GM23338 (cell line): ENCODE results near the gene NPEPL1.

Experiments used
- EZH2phosphoT487 ChIP-seq: fragments of 200-600 bp; sonication (generic); IDR thresholded peaks from one replicate; pipeline ENCODE4 v1.8.1; 2018; ENCODE audit warnings: antibody characterized with exemption; ENCODE audit not compliant: unreplicated experiment
- POLR2AphosphoS5 ChIP-seq: IDR thresholded peaks from 2 replicates; pipeline ENCODE4 v1.6.1; 2016; ENCODE audit warnings: antibody characterized with exemption, low read depth
- TF ChIP-seq, protein P1 (sequence below), 2 experiments: fragments of 200-600 bp in 1 of 2; sonication (generic) in 1 of 2; conservative IDR thresholded peaks; 2 replicates each; pipeline versions ENCODE4 v1.5.1 to v1.6.1; 2016 to 2017; ENCODE audit warnings: antibody characterized with exemption in 2 of 2, low read depth in 2 of 2, mild to moderate bottlenecking in 2 of 2, moderate library complexity in 1 of 2
- TF ChIP-seq, protein P2 (sequence below): IDR thresholded peaks from one replicate; pipeline ENCODE4 v1.6.1; 2018; ENCODE audit warnings: antibody characterized with exemption; ENCODE audit not compliant: unreplicated experiment

DNA sequence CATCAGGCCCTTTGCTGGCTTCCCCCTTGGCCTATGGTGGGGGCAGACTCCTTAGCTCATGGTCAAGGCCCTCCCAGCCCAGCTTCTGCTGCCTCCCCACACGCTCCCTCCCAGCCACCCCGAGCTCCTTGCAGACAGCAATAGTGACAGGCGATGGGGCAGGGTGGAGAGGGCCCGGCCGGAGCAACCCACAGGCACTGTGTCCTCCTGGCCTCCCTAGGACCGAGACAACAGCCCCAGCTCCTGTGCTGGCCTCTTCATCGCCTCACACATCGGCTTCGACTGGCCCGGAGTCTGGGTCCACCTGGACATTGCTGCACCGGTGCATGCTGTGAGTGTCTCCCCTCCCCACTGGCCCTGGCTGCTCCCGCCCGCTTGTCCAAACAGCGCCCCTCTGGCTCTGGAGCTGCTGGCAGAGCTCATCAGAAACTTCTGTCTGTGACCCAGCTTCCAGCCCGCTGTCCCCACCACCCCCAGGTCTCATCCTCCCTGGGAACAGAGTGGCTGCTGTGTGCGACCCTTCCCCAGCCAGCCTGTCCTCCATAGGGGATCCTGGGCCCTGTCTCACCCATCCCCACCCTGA lies 21.8 kb downstream of the NPEPL1 start:
- TF ChIP-seq, protein P1, sequence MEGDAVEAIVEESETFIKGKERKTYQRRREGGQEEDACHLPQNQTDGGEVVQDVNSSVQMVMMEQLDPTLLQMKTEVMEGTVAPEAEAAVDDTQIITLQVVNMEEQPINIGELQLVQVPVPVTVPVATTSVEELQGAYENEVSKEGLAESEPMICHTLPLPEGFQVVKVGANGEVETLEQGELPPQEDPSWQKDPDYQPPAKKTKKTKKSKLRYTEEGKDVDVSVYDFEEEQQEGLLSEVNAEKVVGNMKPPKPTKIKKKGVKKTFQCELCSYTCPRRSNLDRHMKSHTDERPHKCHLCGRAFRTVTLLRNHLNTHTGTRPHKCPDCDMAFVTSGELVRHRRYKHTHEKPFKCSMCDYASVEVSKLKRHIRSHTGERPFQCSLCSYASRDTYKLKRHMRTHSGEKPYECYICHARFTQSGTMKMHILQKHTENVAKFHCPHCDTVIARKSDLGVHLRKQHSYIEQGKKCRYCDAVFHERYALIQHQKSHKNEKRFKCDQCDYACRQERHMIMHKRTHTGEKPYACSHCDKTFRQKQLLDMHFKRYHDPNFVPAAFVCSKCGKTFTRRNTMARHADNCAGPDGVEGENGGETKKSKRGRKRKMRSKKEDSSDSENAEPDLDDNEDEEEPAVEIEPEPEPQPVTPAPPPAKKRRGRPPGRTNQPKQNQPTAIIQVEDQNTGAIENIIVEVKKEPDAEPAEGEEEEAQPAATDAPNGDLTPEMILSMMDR (conservative IDR thresholded peaks at IDR 0.05; ENCODE audit: low read depth in 2 of 2), result no peak
- no peak for TF ChIP-seq EZH2phosphoT487
- no peak for TF ChIP-seq POLR2AphosphoS5
- TF ChIP-seq, protein P2, sequence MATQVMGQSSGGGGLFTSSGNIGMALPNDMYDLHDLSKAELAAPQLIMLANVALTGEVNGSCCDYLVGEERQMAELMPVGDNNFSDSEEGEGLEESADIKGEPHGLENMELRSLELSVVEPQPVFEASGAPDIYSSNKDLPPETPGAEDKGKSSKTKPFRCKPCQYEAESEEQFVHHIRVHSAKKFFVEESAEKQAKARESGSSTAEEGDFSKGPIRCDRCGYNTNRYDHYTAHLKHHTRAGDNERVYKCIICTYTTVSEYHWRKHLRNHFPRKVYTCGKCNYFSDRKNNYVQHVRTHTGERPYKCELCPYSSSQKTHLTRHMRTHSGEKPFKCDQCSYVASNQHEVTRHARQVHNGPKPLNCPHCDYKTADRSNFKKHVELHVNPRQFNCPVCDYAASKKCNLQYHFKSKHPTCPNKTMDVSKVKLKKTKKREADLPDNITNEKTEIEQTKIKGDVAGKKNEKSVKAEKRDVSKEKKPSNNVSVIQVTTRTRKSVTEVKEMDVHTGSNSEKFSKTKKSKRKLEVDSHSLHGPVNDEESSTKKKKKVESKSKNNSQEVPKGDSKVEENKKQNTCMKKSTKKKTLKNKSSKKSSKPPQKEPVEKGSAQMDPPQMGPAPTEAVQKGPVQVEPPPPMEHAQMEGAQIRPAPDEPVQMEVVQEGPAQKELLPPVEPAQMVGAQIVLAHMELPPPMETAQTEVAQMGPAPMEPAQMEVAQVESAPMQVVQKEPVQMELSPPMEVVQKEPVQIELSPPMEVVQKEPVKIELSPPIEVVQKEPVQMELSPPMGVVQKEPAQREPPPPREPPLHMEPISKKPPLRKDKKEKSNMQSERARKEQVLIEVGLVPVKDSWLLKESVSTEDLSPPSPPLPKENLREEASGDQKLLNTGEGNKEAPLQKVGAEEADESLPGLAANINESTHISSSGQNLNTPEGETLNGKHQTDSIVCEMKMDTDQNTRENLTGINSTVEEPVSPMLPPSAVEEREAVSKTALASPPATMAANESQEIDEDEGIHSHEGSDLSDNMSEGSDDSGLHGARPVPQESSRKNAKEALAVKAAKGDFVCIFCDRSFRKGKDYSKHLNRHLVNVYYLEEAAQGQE, result no peak
